Adrenal gland (tissue), 12 donors: Measurements from ENCODE around the gene SI. TPM values are rescaled to one million over a fixed set of nuclear protein-coding genes. Genes with fewer than 3 reads are reported as not detected.

ENCODE experiments used
- DNase-seq, 7 donors: peaks; one replicate each; pipeline ENCODE4 v3.0.0-alpha.2; 2019 to 2020
- H3K27ac ChIP-seq, 5 donors: fragments of 200-600 bp; sonication (generic) in 4 of 5; 1 replicate in 3 of 5; 2 replicates in 2 of 5; pipeline versions ENCODE4 v1.5.1 to v1.8.0; 2016 to 2020; ENCODE audit warnings: mild to moderate bottlenecking in 1 of 5
- H3K27me3 ChIP-seq: fragments of 200-600 bp; 2 replicates; pipeline ENCODE4 v1.8.0; 2021
- H3K36me3 ChIP-seq, 2 donors: fragments of 200-600 bp; replicated peaks in 1 of 2; 1 replicate in 1 of 2; 2 replicates in 1 of 2; pipeline versions ENCODE4 v1.5.1 to v1.8.0; 2018 to 2022
- H3K4me1 ChIP-seq, 2 donors: fragments of 200-600 bp; replicated peaks in 1 of 2; 1 replicate in 1 of 2; 2 replicates in 1 of 2; pipeline versions ENCODE4 v1.5.1 to v1.8.0; 2018 to 2021
- H3K4me3 ChIP-seq, 4 donors: fragments of 200-600 bp; sonication (generic) in 3 of 4; one replicate each; pipeline ENCODE4 v1.5.1; 2016 to 2018
- H3K9me3 ChIP-seq, 3 donors: fragments of 200-600 bp; sonication (generic) in 1 of 3; replicated peaks in 1 of 3; 1 replicate in 2 of 3; 2 replicates in 1 of 3; pipeline versions ENCODE4 v1.5.1 to v1.8.0; 2016 to 2021
- POLR2A ChIP-seq, 2 donors: fragments of 450-650 bp; IDR thresholded peaks; one replicate each; pipeline ENCODE4 v1.6.1; 2017; ENCODE audit warnings: antibody characterized with exemption in 2 of 2, mild to moderate bottlenecking in 2 of 2, moderate library complexity in 1 of 2
- WGBS, 4 donors: extraction: QIAGEN DNeasy Blood & Tissue Kit in 2 of 4; methylation state at CpG; one replicate each; pipeline versions ENCODE4 v1.1.5 to v1.1.7; 2013 to 2017; 5-methylcytosine and 5-hydroxymethylcytosine counted together
- intact Hi-C, 2 donors: fragments of 100-400 bp; cut with DNase I; formaldehyde crosslinking; loops; one replicate each; pipeline versions ENCODE4 v1.14.1 to v1.15.0; 2022 to 2023
- polyA plus RNA-seq, 3 donors: library from polyadenylated mRNA; stranded (reverse); fragments of 200-250 nt in 2 of 3; fragments of 350-450 nt in 1 of 3; fragmentation: Illumina TruSeq in 1 of 3; extraction: RNeasy Lipid Tissue Mini Kit (QIAGEN cat#74804) in 1 of 3; gene quantifications; one replicate each; pipeline ENCODE4 v1.2.3, GENCODE V29; 2013 to 2014
- total RNA-seq, 9 donors: library from RNA; depleted of rRNA in 4 of 9; stranded (reverse); fragments of >200 nt in 4 of 9; fragments of 120-200 nt in 1 of 9; fragmentation: NEBNext Ultra II Directional in 1 of 9; extraction: Animal tissue kit (Norgen Biotek cat#: 25700) in 1 of 9; gene quantifications; one replicate each; pipeline versions ENCODE4 v1.1.0 to v1.2.4, GENCODE V29; 2013 to 2023
- TF ChIP-seq, protein P1 (sequence below), 6 experiments: fragments of 450-650 bp in 4 of 6; fragments of 200-600 bp in 2 of 6; sonication (generic) in 1 of 6; IDR thresholded peaks; 1 replicate in 5 of 6; 2 replicates in 1 of 6; pipeline versions ENCODE4 v1.5.1 to v1.8.0; 2016 to 2021; ENCODE audit warnings: antibody characterized with exemption in 6 of 6, mild to moderate bottlenecking in 2 of 6, moderate library complexity in 1 of 6
- donor health status: healthy with polysubstance abuse.
- donor health status: Bipolar disorder and iron deficiency.
- donor health status: DM: yes; HTN: yes; CAD: no.
- donor health status: DM: no; HTN: no; CAD: no.
- donor health status: DM: no; HTN: no; CAD: no.
- donor health status: DM: yes; HTN: yes; CAD: no.

The SI gene
- total and polyA plus RNA-seq, 12 donors: under 0.01 TPM; not detected in 10

DNA sequence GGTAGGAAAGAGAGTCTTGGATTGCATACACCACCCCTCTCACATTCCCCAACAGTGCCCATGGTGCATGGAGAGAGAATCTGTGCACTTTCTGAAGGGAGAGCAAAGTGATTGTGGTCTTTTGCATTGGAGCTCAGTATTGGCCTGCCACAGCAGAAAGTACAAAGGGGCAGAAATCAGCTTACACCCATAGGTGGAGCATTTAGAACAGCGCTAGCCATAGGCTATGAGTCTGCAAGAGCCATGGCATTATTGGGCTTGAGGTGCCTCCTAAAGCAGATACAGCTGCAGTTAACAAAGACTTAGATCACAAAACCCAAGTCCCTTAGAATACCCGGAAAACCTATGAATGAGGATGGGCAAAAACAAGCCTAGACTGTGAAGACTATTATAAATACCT is 21.8 kb downstream of the SI start:
- WGBS, 4 donors: 79 to 85% (median 83%) methylated on average over 2 of the region's 2 CpGs
- TF ChIP-seq, protein P1, sequence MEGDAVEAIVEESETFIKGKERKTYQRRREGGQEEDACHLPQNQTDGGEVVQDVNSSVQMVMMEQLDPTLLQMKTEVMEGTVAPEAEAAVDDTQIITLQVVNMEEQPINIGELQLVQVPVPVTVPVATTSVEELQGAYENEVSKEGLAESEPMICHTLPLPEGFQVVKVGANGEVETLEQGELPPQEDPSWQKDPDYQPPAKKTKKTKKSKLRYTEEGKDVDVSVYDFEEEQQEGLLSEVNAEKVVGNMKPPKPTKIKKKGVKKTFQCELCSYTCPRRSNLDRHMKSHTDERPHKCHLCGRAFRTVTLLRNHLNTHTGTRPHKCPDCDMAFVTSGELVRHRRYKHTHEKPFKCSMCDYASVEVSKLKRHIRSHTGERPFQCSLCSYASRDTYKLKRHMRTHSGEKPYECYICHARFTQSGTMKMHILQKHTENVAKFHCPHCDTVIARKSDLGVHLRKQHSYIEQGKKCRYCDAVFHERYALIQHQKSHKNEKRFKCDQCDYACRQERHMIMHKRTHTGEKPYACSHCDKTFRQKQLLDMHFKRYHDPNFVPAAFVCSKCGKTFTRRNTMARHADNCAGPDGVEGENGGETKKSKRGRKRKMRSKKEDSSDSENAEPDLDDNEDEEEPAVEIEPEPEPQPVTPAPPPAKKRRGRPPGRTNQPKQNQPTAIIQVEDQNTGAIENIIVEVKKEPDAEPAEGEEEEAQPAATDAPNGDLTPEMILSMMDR (IDR thresholded peaks at IDR 0.05): no peak
- TF ChIP-seq POLR2A (IDR thresholded peaks at IDR 0.05): no peak
- Histone ChIP-seq H3K36me3 (no peaks in the 10 kb centered on the region), H3K27ac (no peak overlapping the region), H3K4me3 (no peak overlapping the region), H3K4me1 (no peaks in the 10 kb centered on the region), H3K9me3 (no peaks in the 10 kb centered on the region), H3K27me3 (no peaks in the 10 kb centered on the region)
- intact Hi-C loops: no loop called here
- no peak for DNase-seq

DNA sequence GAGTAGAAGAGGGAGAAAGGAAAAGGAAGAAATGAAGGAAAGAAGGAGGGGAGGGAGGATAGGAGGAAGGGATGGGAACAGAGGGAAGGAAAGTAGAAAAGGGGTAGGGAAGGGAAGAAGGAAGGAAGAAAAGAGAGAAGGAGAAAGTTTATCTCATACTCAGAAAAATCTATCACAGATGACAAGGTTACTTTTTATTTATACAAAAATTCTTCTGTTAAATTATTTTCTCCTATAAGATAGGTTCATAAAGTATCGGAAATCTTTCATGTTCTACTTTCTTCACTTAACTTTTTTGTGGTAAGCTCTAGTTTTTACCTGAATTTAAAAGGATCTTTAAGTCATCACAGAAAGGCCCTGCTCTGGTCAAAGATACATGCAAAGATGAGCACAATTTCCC is 38.1 kb downstream of the SI start:
- TF ChIP-seq, protein P1 (IDR thresholded peaks at IDR 0.05): no peak
- no peak for TF ChIP-seq POLR2A (IDR thresholded peaks at IDR 0.05)
- WGBS, 4 donors: 70 to 78% (median 76%) methylated on average over 1 of the region's 1 CpG
- Histone ChIP-seq H3K27me3 (no peaks in the 10 kb centered on the region), H3K4me1 (no peaks in the 10 kb centered on the region), H3K9me3 (no peaks in the 10 kb centered on the region), H3K27ac (no peak overlapping the region), H3K36me3 (no peaks in the 10 kb centered on the region), H3K4me3 (no peak overlapping the region)
- no peak for DNase-seq
- intact Hi-C loops: no loop called here

DNA sequence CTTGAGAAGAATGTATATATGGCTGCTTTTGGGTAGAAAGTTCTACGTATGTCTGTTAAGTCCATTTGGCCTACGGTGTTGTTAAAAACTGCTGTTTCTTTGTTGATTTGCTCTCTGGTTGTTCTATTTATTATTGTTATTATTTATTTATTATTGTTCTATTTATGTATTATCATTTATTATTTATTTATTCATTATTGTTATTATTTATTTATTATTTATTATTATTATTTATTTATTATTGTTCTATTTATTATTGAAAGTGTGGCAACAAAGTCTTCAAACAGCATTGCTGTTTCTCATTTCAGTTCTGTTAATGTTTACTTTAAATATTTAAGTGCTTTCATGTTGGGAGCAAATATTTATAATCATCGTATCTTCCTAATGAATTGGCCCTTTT is 66.7 kb downstream of the SI start:
- H3K4me3 ChIP-seq: no peak overlapping the region
- 89 to 92% (median 91%) methylated on average over 3 of the region's 3 CpGs for WGBS, 4 donors

DNA sequence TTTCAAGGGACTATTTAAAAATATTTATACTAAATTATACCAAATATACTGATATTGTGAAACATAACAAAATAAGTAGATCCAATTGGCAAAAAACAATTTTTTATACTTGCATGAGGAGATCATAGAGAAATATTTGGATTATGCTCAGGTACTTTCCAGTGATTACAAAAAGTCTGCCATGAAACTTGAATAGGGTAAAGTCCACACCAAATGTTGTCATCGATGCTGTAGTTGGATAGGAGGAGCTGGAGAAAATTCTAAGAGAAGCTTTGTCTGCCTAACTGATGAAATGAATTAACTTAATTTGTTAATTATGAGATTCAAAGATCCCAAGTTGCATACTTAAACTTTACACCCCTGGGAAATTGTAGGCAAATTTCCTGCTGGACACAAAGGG is 93.3 kb downstream of the SI start:
- no peaks in the 10 kb centered on the region for H3K36me3 ChIP-seq
- no peak overlapping the region for H3K4me3 ChIP-seq
- no peaks in the 10 kb centered on the region for H3K27me3 ChIP-seq
- no peaks in the 10 kb centered on the region for H3K4me1 ChIP-seq
- TF ChIP-seq, protein P1 (IDR thresholded peaks at IDR 0.05): no peak
- TF ChIP-seq POLR2A (IDR thresholded peaks at IDR 0.05): no peak
- 65 to 83% (median 79%) methylated on average over 1 of the region's 1 CpG for WGBS, 4 donors
- no peak for DNase-seq
- intact Hi-C loops: no loop called here
- peaks cover 0 to 11% (median 0%) of the 10 kb centered on the region in 3 donors for H3K9me3 ChIP-seq
- H3K27ac ChIP-seq: no peak overlapping the region

More for the DNA sequence above, 66.7 kb downstream of the SI start:
- H3K27ac ChIP-seq: no peak overlapping the region
- H3K36me3 ChIP-seq: no peaks in the 10 kb centered on the region
- DNase-seq: no peak
- H3K4me1 ChIP-seq: no peaks in the 10 kb centered on the region
- no peaks in the 10 kb centered on the region for H3K27me3 ChIP-seq
- intact Hi-C loops: no loop called here
- no peaks in the 10 kb centered on the region for H3K9me3 ChIP-seq
- no peak for TF ChIP-seq POLR2A (IDR thresholded peaks at IDR 0.05)
- TF ChIP-seq, protein P1 (IDR thresholded peaks at IDR 0.05): no peak
